Upper lobe of right lung (tissue), 1 donor: ENCODE measurements around the gene SLC25A36. TPM values are rescaled to one million over a fixed set of nuclear protein-coding genes. Genes with fewer than 3 reads are reported as not detected.

ENCODE experiments used
- ATAC-seq: fragments of 200-7000 bp; cut with Tn5 transposase; one replicate; pipeline ENCODE4 v1.9.1; 2020; ENCODE audit warnings: mild to moderate bottlenecking, moderate library complexity
- DNase-seq: peaks from one replicate; pipeline ENCODE4 v3.0.0-alpha.2; 2020
- H3K27ac ChIP-seq: fragments of 200-600 bp; one replicate; pipeline ENCODE4 v1.8.0; 2022
- H3K27me3 ChIP-seq: fragments of 200-600 bp; one replicate; pipeline ENCODE4 v1.8.0; 2022; ENCODE audit warnings: mild to moderate bottlenecking
- H3K36me3 ChIP-seq: fragments of 200-600 bp; one replicate; pipeline ENCODE4 v1.8.0; 2022
- H3K4me1 ChIP-seq: fragments of 200-600 bp; one replicate; pipeline ENCODE4 v1.8.0; 2022
- H3K4me3 ChIP-seq: fragments of 200-600 bp; one replicate; pipeline ENCODE4 v1.8.0; 2022; ENCODE audit warnings: mild to moderate bottlenecking
- H3K9me3 ChIP-seq: fragments of 200-600 bp; one replicate; pipeline ENCODE4 v1.8.0; 2022
- intact Hi-C: fragments of 100-400 bp; cut with DNase I; formaldehyde crosslinking; loops from one replicate; pipeline ENCODE4 v1.11.0; 2022
- total RNA-seq: library from RNA; stranded (reverse); fragmentation: NEBNext Ultra II Directional; extraction: Animal tissue kit (Norgen Biotek cat#: 25700); gene quantifications from one replicate; pipeline ENCODE4 v1.2.1, GENCODE V29; 2021
- TF ChIP-seq, protein P1 (sequence below): fragments of 200-600 bp; IDR thresholded peaks from one replicate; pipeline ENCODE4 v1.8.0; 2022; ENCODE audit warnings: antibody characterized with exemption
- donor health status: DM: no; HTN: yes; CAD: no; lungs with severe emphysema.

The SLC25A36 gene
- total RNA-seq, 1 donor from 2014 or later = 83.4 TPM

DNA sequence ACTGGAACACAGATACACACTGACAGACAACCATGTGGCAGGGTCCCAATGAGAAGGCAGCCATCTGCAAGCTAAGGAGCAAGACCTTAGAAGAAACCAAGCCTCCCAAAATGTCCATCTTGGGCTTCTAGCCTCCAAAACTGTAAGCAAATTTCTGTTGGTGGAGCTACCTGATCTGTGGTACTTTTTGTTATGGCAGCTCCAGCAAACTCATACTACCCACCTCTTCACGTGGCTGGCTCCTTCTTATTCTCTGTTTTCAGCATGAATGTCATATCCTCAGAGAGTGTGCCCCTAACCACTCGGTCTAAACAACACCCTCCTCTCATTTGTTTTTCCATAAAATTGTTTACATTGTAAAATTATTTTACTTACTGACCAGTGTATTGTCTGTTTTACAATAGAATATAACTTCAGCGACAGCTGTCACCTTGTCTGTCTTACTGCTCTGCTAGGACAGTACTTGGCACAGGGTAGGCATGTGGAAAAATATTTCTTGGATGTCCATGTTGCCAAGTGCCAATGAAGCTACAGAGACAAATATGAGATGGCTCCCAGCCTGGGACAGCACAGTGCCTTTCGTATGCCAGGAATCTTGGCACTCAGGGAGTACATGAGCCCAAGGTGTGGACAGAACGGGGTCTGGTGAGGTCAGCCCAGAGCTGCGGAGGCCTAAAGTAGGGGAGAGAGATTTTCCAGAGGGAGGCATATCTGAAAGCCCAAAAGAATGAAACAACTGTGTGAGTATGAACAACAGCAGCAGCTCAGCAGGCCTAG, 17.4 kb upstream of the SLC25A36 start:
- TF ChIP-seq, protein P1, sequence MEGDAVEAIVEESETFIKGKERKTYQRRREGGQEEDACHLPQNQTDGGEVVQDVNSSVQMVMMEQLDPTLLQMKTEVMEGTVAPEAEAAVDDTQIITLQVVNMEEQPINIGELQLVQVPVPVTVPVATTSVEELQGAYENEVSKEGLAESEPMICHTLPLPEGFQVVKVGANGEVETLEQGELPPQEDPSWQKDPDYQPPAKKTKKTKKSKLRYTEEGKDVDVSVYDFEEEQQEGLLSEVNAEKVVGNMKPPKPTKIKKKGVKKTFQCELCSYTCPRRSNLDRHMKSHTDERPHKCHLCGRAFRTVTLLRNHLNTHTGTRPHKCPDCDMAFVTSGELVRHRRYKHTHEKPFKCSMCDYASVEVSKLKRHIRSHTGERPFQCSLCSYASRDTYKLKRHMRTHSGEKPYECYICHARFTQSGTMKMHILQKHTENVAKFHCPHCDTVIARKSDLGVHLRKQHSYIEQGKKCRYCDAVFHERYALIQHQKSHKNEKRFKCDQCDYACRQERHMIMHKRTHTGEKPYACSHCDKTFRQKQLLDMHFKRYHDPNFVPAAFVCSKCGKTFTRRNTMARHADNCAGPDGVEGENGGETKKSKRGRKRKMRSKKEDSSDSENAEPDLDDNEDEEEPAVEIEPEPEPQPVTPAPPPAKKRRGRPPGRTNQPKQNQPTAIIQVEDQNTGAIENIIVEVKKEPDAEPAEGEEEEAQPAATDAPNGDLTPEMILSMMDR = no peak
- DNase-seq (no peak), ATAC-seq (peak; percentile 64)
- Histone ChIP-seq H3K9me3 (no peaks in the 10 kb centered on the region), H3K27ac (no peak overlapping the region), H3K4me1 (no peaks in the 10 kb centered on the region), H3K36me3 (no peaks in the 10 kb centered on the region), H3K4me3 (no peak overlapping the region), H3K27me3 (no peaks in the 10 kb centered on the region)
- intact Hi-C loops = no loop called here

DNA sequence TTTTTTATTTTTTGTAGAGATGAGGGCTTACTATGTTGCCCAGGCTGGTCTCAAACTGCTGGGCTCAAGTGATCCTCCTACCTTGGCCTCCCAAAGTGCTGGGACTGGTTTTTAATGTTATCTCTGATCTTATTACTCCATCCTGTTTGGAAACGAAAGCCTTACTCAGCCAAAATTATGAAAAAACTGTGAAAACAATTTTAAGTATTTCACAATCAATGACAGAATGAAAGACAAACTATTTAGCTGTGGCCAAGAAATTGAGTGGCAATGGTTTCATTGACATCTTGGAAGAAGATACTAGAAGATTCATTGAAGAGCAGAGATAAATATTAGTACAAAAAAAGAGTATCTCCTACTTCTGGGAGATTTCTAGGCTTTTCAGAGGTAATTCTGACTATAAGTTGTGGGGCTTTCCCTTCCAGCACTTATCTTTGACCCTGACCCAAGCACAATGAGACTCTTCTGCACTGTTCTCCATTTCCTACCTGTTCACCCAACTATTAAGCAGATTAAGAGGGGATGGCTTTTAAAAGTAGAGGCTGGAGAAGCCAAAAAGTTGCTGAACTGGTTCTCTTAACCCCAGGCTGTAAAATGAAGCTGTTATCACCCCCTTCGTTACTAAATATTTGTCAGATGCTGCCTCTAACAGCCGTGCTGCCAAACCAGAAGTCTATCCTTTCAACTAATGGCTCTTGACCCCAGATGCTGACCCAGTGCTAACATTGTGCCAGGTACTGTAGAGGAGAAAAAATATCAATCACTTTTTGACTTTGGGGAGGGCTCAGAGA, 14.2 kb upstream of the SLC25A36 start:
- Histone ChIP-seq H3K4me3 (no peak overlapping the region), H3K9me3 (no peaks in the 10 kb centered on the region), H3K27me3 (peaks cover 6% of the 10 kb centered on the region), H3K4me1 (no peaks in the 10 kb centered on the region), H3K27ac (no peak overlapping the region), H3K36me3 (no peaks in the 10 kb centered on the region)
- DNase-seq (no peak), ATAC-seq (peak; percentile 51)
- intact Hi-C loops = no loop called here
- TF ChIP-seq, protein P1 = no peak

DNA sequence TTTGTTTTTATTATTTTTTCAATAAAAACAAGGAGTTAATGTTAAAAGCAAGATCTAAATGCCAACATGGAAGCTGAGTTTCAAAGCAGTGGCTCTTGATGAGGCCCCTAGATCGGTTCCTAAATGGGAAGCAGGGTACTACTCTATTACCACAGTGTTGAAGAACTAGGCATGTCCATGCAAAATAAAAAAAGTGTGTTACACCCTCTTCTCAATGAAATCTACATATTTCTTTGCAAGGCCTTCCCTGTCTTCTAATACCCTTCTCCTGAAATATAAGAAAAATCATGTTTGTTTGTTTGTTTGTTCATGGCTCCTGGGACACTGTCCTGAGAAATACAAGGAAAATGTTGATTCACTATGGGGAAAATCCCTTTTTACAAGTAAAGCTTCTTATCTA, 12.2 kb upstream of the SLC25A36 start:
- ATAC-seq (no peak), DNase-seq (no peak)
- TF ChIP-seq, protein P1 = no peak
- H3K4me1 ChIP-seq = no peaks in the 10 kb centered on the region
- H3K9me3 ChIP-seq = no peaks in the 10 kb centered on the region
- H3K4me3 ChIP-seq = no peak overlapping the region
- H3K27me3 ChIP-seq = peaks cover 6% of the 10 kb centered on the region
- no peak overlapping the region for H3K27ac ChIP-seq
- H3K36me3 ChIP-seq = no peaks in the 10 kb centered on the region
- intact Hi-C loops = no loop called here

DNA sequence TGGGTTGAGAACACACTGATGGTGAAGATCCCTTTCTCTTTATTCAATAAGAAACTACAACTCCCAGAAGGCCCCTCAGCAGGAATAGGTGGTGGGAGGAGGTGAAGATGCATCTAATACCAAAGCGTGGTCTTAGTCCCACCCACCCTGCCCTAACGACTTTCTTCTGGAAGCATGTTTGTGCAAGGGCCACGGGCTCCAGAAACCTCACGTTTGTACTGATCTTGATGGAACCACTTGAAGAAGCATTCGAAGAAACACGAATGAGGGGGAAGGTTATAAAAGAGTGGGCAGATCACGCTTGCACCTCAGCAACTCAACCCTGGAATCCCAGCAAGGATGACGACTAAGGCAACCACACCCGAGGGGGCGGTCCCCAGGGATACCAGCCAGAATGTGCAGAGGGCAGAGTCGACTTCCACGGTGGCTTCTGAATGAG, 10.6 kb upstream of the SLC25A36 start:
- intact Hi-C loops = no loop called here
- Histone ChIP-seq H3K9me3 (no peaks in the 10 kb centered on the region), H3K27ac (no peak overlapping the region), H3K4me1 (no peaks in the 10 kb centered on the region), H3K27me3 (peaks cover 6% of the 10 kb centered on the region), H3K4me3 (no peak overlapping the region), H3K36me3 (no peaks in the 10 kb centered on the region)
- TF ChIP-seq, protein P1 = no peak
- DNase-seq = no peak
- no peak for ATAC-seq

DNA sequence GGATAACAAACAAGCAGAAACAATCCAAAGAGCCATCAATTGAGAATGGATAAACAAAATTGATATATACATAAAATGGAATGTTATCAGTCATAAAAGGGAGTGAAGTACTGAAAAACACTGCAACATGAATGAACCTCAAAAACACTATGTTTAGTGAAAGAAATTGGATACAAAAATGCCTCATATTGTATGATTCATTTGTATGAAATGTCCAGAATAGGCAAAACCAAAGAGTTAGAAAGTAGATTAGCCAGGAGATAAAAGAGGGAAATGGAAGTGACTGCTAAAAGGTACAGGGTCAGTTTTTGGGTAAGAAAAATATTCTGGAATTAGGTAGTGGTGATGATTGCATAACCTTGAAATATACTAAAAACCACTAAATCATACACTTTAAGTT, 9.8 kb upstream of the SLC25A36 start:
- DNase-seq = no peak
- Histone ChIP-seq H3K4me1 (no peaks in the 10 kb centered on the region), H3K27me3 (peaks cover 6% of the 10 kb centered on the region), H3K36me3 (no peaks in the 10 kb centered on the region), H3K9me3 (no peaks in the 10 kb centered on the region), H3K27ac (no peak overlapping the region), H3K4me3 (no peak overlapping the region)
- no peak for ATAC-seq
- TF ChIP-seq, protein P1 = no peak
- intact Hi-C loops = no loop called here
